ENCODE measurements around the gene GSX2. TPM values are rescaled to one million over a fixed set of nuclear protein-coding genes. Genes with fewer than 3 reads are reported as not detected.

The GSX2 gene
- total and polyA plus RNA-seq, 10 of the 15 experiments (the other 5 are each of a cell fraction or from before 2014, with no cell fraction given) = 0.04 to 0.58 (median 0.50) TPM; not detected in 5

GRCh38 chr4:54066718-54067129 is 33.2 kb upstream of the GSX2 start:
- TF ChIP-seq BHLHE40 (IDR thresholded peaks at IDR 0.05; ENCODE audit: borderline replicate concordance in 1 of 2, low read depth in 2 of 2, low read length in 1 of 2) (no peak), CBX5 (IDR thresholded peaks at IDR 0.05; ENCODE audit: low read depth) (no peak), HDAC6 (IDR thresholded peaks at IDR 0.05; ENCODE audit: unreplicated experiment) (no peak), CEBPB (IDR thresholded peaks at IDR 0.05; ENCODE audit: borderline replicate concordance in 1 of 2, low read depth in 2 of 2, low read length in 2 of 2) (no peak), KAT2A (conservative IDR thresholded peaks at IDR 0.05; ENCODE audit: control insufficient read depth, low read depth, low read length) (no peak), MEF2A (IDR thresholded peaks at IDR 0.05; ENCODE audit: insufficient read depth, low read depth, low read length) (no peak), SIN3A (IDR thresholded peaks at IDR 0.05; ENCODE audit: low read depth, low read length) (no peak), ZNF622 (IDR thresholded peaks at IDR 0.05) (no peak), RAD51 (IDR thresholded peaks at IDR 0.05) (no peak), ATF2 (IDR thresholded peaks at IDR 0.05; ENCODE audit: low read length) (no peak), RAD21 (IDR thresholded peaks at IDR 0.05; ENCODE audit: insufficient read depth, low read depth, low read length) (no peak), CREB1 (IDR thresholded peaks at IDR 0.05; ENCODE audit: low read depth) (no peak), SMAD5 (IDR thresholded peaks at IDR 0.05; ENCODE audit: low read depth) (no peak), FOS (IDR thresholded peaks at IDR 0.05; ENCODE audit: borderline replicate concordance, extremely low read depth, insufficient read length) (no peak), ZNF207 (IDR thresholded peaks at IDR 0.05; ENCODE audit: borderline replicate concordance) (no peak), SREBF2 (IDR thresholded peaks at IDR 0.05; ENCODE audit: low read length) (no peak), SUZ12 (IDR thresholded peaks at IDR 0.05; ENCODE audit: unreplicated experiment) (no peak), E2F8 (IDR thresholded peaks at IDR 0.05; ENCODE audit: low read depth, partially characterized antibody) (no peak), POLR2AphosphoS5 (IDR thresholded peaks at IDR 0.05; ENCODE audit: low read length) (no peak)
- Histone ChIP-seq H4K20me1 (ENCODE audit: control insufficient read depth, insufficient read depth) (no peaks in the 10 kb centered on the region), H3K4me2 (ENCODE audit: control insufficient read depth, insufficient read depth) (no peak overlapping the region), H3K4me1 (ENCODE audit: control insufficient read depth, insufficient read depth, low read length) (no peaks in the 10 kb centered on the region), H3K27me3 (replicated peaks in 1 of 2; ENCODE audit: control insufficient read depth in 2 of 2, insufficient read depth in 2 of 2, low read length in 1 of 2) (no peaks in the 10 kb centered on the region), H3K27ac (ENCODE audit: control insufficient read depth, insufficient read depth) (no peak overlapping the region), H3K9me3 (replicated peaks; ENCODE audit: control insufficient read depth, insufficient read depth, low read length) (no peaks in the 10 kb centered on the region), H3K4me3 (no peak overlapping the region), H3K9ac (ENCODE audit: control insufficient read depth, insufficient read depth, low read length) (no peak overlapping the region), H3K36me3 (ENCODE audit: control insufficient read depth in 2 of 2, insufficient read depth in 2 of 2, low read length in 1 of 2) (no peaks in the 10 kb centered on the region), H3K79me2 (ENCODE audit: control insufficient read depth, insufficient read depth, low read length) (peaks cover 24% of the 10 kb centered on the region), H2AFZ (ENCODE audit: control insufficient read depth, low read depth, low read length) (no peak overlapping the region)
- POLR2A ChIA-PET = interaction anchor here (0.6 kb wide), 1 partner anchor 18 kb away, joined by 7 read pairs; no protein-coding TSS in a partner anchor
- no TSS peak for BruUV-seq (replicated peaks)
- RAD21 ChIA-PET (ENCODE audit: unreplicated experiment) = no interaction called here
- SMC1A ChIA-PET (ENCODE audit: uncharacterized antibody, unreplicated experiment) = interaction anchor here (0.6 to 1.8 kb wide), 3 partner anchors 9 to 50 kb away, joined by 3 to 6 read pairs (median 4); no protein-coding TSS in a partner anchor
- 55% methylated on average over 2 of the region's 2 CpGs for WGBS (ENCODE audit: insufficient coverage, insufficient replicate concordance, low lambda C conversion rate, missing lambda C conversion rate)
- in situ Hi-C loops (cut with MboI) (no loop called here), intact Hi-C loops (cut with micrococcal nuclease; ENCODE audit: unreplicated experiment) (loop anchor here (10.0 kb wide), 2 partner anchors 362 to 1352 kb away; no protein-coding TSS in a partner anchor)
- ATAC-seq = no peak
- DNase-seq (ENCODE audit: low read depth, low spot score) = no peak
- FAIRE-seq = no peak
- CTCF ChIA-PET = interaction anchor here (1.2 kb wide), 1 partner anchor 9 kb away, joined by 3 read pairs; no protein-coding TSS in a partner anchor
